WI38 (cell line): ENCODE data around the gene EIF5B.

ENCODE experiments used
- H3K4me3 ChIP-seq: 2 replicates; pipeline ENCODE4 v1.5.1; 2011; ENCODE audit warnings: low read depth, mild to moderate bottlenecking, control low read depth, low read length
- CTCF ChIP-seq: IDR thresholded peaks from 2 replicates; pipeline ENCODE4 v1.5.1; 2012; ENCODE audit warnings: low read depth, mild to moderate bottlenecking, control low read depth, low read length

EIF5B gene

GRCh38 chr2:99395589-99396130, 58.5 kb downstream of the EIF5B start:
- TF ChIP-seq CTCF, result no peak
- H3K4me3 ChIP-seq, result no peak overlapping the region

GRCh38 chr2:99397266-99397920, 60.2 kb downstream of the EIF5B start:
- TF ChIP-seq CTCF, result no peak
- H3K4me3 ChIP-seq, result no peak overlapping the region

- TF ChIP-seq CTCF, result no peak
- no peak overlapping the region for H3K4me3 ChIP-seq
Observed at GRCh38 chr2:99398303-99398702, 61.1 kb downstream of the EIF5B start.

- TF ChIP-seq CTCF, result no peak
- no peak overlapping the region for H3K4me3 ChIP-seq
Observed at GRCh38 chr2:99399063-99399462, 61.9 kb downstream of the EIF5B start.

- no peak overlapping the region for H3K4me3 ChIP-seq
- no peak for TF ChIP-seq CTCF
Observed at GRCh38 chr2:99399795-99400194, 62.6 kb downstream of the EIF5B start.

- TF ChIP-seq CTCF, result no peak
- no peak overlapping the region for H3K4me3 ChIP-seq
Observed at GRCh38 chr2:99401841-99402240, 64.7 kb downstream of the EIF5B start.

GRCh38 chr2:99403084-99403483, 65.9 kb downstream of the EIF5B start:
- H3K4me3 ChIP-seq, result no peak overlapping the region
- no peak for TF ChIP-seq CTCF
